PFSK-1 (cell line): ENCODE data around the gene STXBP3.

Experiments
- FOXP2 ChIP-seq: optimal IDR thresholded peaks from 2 replicates; pipeline ENCODE3; 2011; ENCODE audit warnings: borderline replicate concordance, control low read depth, inconsistent platforms; ENCODE audit not compliant: insufficient read depth; ENCODE audit errors: extremely low read length, extremely low read depth
- POLR2AphosphoS5 ChIP-seq: IDR thresholded peaks from 2 replicates; pipeline ENCODE4 v1.6.1; 2012; ENCODE audit warnings: low read depth, mild to moderate bottlenecking, control low read depth, low read length, moderate library complexity
- SIN3A ChIP-seq: IDR thresholded peaks from 2 replicates; pipeline ENCODE4 v1.6.1; 2012; ENCODE audit warnings: mild to moderate bottlenecking, low read length, moderate library complexity, borderline replicate concordance; ENCODE audit not compliant: insufficient read depth
- TAF1 ChIP-seq: IDR thresholded peaks from 2 replicates; pipeline ENCODE4 v1.6.1; 2012; ENCODE audit warnings: low read length, control low read depth, borderline replicate concordance; ENCODE audit not compliant: insufficient read depth
- TF ChIP-seq, protein P1 (sequence below), 2 experiments: IDR thresholded peaks; 2 replicates each; pipeline versions ENCODE4 v1.6.1 to v1.8.0; 2011 to 2012; ENCODE audit warnings: low read depth in 2 of 2, low read length in 2 of 2, control low read depth in 1 of 2, inconsistent platforms in 1 of 2, mild to moderate bottlenecking in 1 of 2, moderate library complexity in 1 of 2; ENCODE audit not compliant: insufficient read depth in 1 of 2

Gene STXBP3

DNA sequence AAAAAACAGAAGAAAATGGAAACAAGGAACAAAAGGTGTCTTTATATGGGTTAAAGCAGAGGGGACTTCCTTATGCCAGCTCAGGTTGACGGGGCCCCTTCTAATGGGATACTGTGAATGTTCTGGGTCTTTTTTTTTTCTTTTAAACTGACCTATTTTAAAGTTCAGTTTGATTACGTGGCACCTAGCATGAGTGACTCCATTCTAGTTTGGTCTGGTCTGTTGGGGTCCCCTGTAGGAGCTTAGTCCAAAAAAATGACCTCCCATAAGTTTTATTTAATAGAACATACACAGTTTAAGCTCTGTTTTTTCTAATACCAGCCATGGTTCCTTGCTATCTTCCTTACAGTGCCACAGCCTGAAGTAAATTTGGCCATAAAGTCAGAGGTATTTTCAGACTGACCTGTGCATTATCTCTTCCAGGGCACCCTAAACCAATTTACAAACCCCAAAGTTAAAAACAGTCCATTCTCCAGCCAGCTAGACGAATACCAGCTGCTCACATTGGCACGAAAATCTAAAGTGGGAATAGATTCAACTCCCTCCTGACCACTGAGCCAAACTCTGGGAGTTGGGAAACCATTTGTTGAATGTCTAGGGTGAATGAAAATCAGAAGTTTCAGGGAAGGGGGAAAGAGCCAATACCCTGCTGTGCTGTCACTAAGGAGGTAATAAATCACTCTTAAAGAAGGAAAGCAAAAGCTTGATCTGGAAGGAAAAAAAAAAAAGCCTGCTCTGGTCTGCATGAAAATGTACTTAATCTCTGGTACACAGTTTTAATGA, 68.1 kb downstream of the STXBP3 start:
- TF ChIP-seq SIN3A, result no peak
- no peak for TF ChIP-seq TAF1
- no peak for TF ChIP-seq FOXP2
- TF ChIP-seq POLR2AphosphoS5, result no peak

DNA sequence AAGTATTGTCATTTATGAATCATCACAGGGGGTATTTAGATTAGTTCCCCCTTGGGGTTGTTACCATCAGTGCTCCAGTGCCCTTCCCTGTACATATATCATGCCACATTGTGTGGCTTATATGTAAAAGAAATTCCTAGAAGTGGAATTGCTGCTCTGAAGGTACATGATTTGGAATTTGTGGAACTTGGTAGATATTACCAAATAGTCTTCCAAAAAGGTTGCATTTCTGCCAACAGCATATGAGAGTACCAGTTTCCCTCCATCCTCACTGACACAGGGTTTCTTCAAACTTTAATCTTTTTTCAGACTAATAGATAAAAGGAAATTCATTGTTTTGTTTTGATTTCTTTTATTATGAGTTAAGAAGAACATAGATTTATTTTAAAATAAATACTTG, 69.1 kb downstream of the STXBP3 start:
- TF ChIP-seq, protein P1, sequence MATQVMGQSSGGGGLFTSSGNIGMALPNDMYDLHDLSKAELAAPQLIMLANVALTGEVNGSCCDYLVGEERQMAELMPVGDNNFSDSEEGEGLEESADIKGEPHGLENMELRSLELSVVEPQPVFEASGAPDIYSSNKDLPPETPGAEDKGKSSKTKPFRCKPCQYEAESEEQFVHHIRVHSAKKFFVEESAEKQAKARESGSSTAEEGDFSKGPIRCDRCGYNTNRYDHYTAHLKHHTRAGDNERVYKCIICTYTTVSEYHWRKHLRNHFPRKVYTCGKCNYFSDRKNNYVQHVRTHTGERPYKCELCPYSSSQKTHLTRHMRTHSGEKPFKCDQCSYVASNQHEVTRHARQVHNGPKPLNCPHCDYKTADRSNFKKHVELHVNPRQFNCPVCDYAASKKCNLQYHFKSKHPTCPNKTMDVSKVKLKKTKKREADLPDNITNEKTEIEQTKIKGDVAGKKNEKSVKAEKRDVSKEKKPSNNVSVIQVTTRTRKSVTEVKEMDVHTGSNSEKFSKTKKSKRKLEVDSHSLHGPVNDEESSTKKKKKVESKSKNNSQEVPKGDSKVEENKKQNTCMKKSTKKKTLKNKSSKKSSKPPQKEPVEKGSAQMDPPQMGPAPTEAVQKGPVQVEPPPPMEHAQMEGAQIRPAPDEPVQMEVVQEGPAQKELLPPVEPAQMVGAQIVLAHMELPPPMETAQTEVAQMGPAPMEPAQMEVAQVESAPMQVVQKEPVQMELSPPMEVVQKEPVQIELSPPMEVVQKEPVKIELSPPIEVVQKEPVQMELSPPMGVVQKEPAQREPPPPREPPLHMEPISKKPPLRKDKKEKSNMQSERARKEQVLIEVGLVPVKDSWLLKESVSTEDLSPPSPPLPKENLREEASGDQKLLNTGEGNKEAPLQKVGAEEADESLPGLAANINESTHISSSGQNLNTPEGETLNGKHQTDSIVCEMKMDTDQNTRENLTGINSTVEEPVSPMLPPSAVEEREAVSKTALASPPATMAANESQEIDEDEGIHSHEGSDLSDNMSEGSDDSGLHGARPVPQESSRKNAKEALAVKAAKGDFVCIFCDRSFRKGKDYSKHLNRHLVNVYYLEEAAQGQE (IDR thresholded peaks at IDR 0.05; ENCODE audit: insufficient read depth in 1 of 2, low read depth in 2 of 2, low read length in 2 of 2), result no peak
- TF ChIP-seq FOXP2 (no peak), SIN3A (no peak), POLR2AphosphoS5 (no peak), TAF1 (no peak)

DNA sequence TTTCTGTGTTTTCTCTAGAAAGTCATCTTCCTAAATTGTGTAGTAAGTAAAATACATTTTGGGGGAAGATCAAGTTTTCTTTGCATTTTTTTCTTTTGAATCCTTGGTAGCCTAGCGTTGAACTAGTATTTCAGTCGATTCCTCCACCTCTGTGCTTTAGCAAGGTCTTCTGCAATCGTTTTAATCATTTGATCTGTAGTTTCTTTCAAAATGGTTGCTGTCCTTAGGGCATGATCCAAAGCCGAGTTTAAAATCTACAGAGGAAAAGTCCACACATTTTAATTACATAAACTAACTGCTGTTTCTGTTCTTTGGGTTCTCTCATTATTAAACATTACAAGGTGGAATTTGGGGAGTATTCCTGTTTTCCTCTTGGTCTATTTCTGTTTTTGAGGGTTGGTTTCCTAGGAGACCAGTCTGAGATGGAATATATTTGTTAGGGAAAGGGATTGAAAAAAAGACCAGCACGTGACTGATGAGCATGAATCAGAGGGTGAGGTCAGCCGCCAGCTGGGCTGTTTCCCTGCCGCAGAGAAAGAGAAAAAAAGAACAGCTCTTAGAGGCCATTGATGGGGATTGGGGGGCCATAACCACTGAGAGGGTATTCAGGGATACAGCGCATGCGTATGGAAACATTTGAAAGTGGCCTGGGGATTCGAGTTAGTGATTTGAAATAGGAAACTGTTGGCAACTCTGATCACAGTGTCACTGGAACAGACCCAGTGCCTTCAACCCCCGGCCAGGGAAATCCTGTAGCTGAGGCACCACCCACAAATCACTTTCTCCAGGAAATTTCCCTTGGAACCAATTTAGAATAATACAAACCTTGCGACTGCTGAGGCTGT, 69.8 kb downstream of the STXBP3 start:
- TF ChIP-seq, protein P1 (IDR thresholded peaks at IDR 0.05; ENCODE audit: insufficient read depth in 1 of 2, low read depth in 2 of 2, low read length in 2 of 2), result 0 out of 4 replicates have a peak, but pooled peaks of 1 of the 2 experiments have one; percentile 28
- no peak for TF ChIP-seq SIN3A

DNA sequence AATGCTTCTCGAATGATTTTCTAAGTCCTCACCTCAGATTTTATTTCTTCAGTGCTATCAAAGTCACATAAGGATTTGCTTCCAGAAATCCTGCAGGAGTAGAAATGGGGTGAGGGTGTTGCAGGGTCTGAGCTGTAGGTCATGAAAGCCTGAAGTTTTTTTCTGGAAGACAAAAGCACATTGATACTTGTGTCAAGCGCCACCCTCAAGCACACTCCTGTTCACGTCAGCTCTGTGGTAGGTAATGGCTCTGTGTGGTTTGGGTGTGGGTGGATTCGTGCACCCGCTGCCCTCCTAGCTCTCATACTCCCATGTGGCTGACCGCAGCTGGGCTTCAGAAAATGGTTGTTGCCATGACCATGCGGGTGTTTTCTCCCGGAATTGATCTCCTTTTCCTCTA, 70.5 kb downstream of the STXBP3 start:
- TF ChIP-seq, protein P1 (IDR thresholded peaks at IDR 0.05; ENCODE audit: insufficient read depth in 1 of 2, low read depth in 2 of 2, low read length in 2 of 2), result no peak
- TF ChIP-seq TAF1 (no peak), FOXP2 (no peak), SIN3A (no peak), POLR2AphosphoS5 (no peak)

DNA sequence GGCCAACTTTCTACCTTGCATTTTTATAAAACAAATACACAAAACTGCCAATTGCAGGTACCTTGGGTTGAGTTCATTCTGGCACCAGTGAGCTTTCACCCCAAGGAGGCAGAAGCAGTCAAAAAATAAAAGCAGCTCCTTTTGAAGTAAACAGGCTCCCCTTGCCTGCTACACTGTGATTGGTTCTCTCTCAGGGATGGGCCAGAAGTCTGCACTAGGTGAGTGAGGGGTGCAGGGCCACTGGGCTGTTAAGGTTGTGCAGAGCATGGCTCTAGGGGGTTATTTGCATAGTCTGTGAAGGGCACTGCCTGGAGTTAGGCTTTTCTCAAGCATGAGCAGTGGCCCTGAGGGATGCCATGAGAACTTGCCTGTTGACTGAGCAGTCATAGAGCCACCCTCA, 71.3 kb downstream of the STXBP3 start:
- no peak for TF ChIP-seq FOXP2
- no peak for TF ChIP-seq SIN3A
- no peak for TF ChIP-seq POLR2AphosphoS5
- TF ChIP-seq TAF1, result no peak
- TF ChIP-seq, protein P1 (IDR thresholded peaks at IDR 0.05; ENCODE audit: insufficient read depth in 1 of 2, low read depth in 2 of 2, low read length in 2 of 2), result no peak
